Thymus (tissue), 11 donors: Measurements from ENCODE around the gene ENOPH1. TPM values are rescaled to one million over a fixed set of nuclear protein-coding genes. Genes with fewer than 3 reads are reported as not detected.
"Not testable (repeated sequence)": the region's sequence is repeated elsewhere in the genome, so short reads cannot be mapped to it uniquely, and the experiment has no call there.

Experiments
- DNase-seq, 9 donors: peaks; one replicate each; pipeline ENCODE4 v3.0.0-alpha.2; 2013; ENCODE audit warnings: low spot score in 9 of 9, low read depth in 6 of 9, missing footprints in 1 of 9
- H3K27ac ChIP-seq, 2 donors: one replicate each; pipeline ENCODE4 v1.5.1; 2013; ENCODE audit warnings: control low read depth in 1 of 2, low read depth in 1 of 2, low read length in 1 of 2, mild to moderate bottlenecking in 1 of 2, moderate library complexity in 1 of 2
- H3K27me3 ChIP-seq, 2 donors: one replicate each; pipeline ENCODE4 v1.5.1; 2013; ENCODE audit warnings: low read length in 1 of 2; ENCODE audit not compliant: control insufficient read depth in 2 of 2, insufficient read depth in 1 of 2
- H3K36me3 ChIP-seq, 2 donors: one replicate each; pipeline ENCODE4 v1.5.1; 2013; ENCODE audit warnings: low read length in 1 of 2, mild to moderate bottlenecking in 1 of 2, moderate library complexity in 1 of 2; ENCODE audit not compliant: control insufficient read depth in 2 of 2, insufficient read depth in 2 of 2
- H3K4me1 ChIP-seq, 2 donors: one replicate each; pipeline ENCODE4 v1.5.1; 2013; ENCODE audit warnings: low read length in 2 of 2; ENCODE audit not compliant: control insufficient read depth in 2 of 2, insufficient read depth in 2 of 2
- H3K4me3 ChIP-seq, 2 donors: one replicate each; pipeline ENCODE4 v1.5.1; 2013; ENCODE audit warnings: low read length in 2 of 2, control low read depth in 1 of 2, mild to moderate bottlenecking in 1 of 2
- H3K9me3 ChIP-seq, 2 donors: one replicate each; pipeline ENCODE4 v1.5.1; 2013; ENCODE audit warnings: low read length in 1 of 2, mild to moderate bottlenecking in 1 of 2; ENCODE audit not compliant: control insufficient read depth in 2 of 2, insufficient read depth in 1 of 2
- WGBS: extraction: QIAGEN DNeasy Blood & Tissue Kit; methylation state at CpG from one replicate; pipeline ENCODE4 v1.1.7; 2013; 5-methylcytosine and 5-hydroxymethylcytosine counted together
- polyA plus RNA-seq: library from polyadenylated mRNA; stranded (reverse); fragments of 200-250 nt; gene quantifications from one replicate; pipeline ENCODE4 v1.2.3, GENCODE V29; 2013
- total RNA-seq: library from RNA; stranded (reverse); fragments of 120-200 nt; gene quantifications from one replicate; pipeline ENCODE4 v1.2.4, GENCODE V29; 2013
- donor health status: healthy.

ENOPH1 gene
- total and polyA plus RNA-seq, 2 donors: 48.1 to 58.1 TPM

GRCh38 chr4:82390061-82390460, 40.3 kb upstream of the ENOPH1 start:
- WGBS: 89% methylated on average over 9 of the region's 9 CpGs
- H3K27me3 ChIP-seq, DNase-seq, H3K4me3 ChIP-seq, H3K9me3 ChIP-seq, H3K27ac ChIP-seq, H3K36me3 ChIP-seq, H3K4me1 ChIP-seq: not testable (repeated sequence)

GRCh38 chr4:82394896-82395295, 35.5 kb upstream of the ENOPH1 start:
- H3K27me3 ChIP-seq: no peaks in the 10 kb centered on the region
- no peaks in the 10 kb centered on the region for H3K36me3 ChIP-seq
- 99% methylated on average over 3 of the region's 3 CpGs for WGBS
- H3K27ac ChIP-seq: no peak overlapping the region
- H3K9me3 ChIP-seq: no peaks in the 10 kb centered on the region
- H3K4me3 ChIP-seq: no peak overlapping the region
- H3K4me1 ChIP-seq: no peaks in the 10 kb centered on the region
- DNase-seq: no peak

- WGBS: 96% methylated on average over 3 of the region's 3 CpGs
- H3K9me3 ChIP-seq: no peaks in the 10 kb centered on the region
- no peaks in the 10 kb centered on the region for H3K27me3 ChIP-seq
- H3K4me3 ChIP-seq: no peak overlapping the region
- no peak overlapping the region for H3K27ac ChIP-seq
- no peaks in the 10 kb centered on the region for H3K36me3 ChIP-seq
- H3K4me1 ChIP-seq: no peaks in the 10 kb centered on the region
- no peak for DNase-seq
Observed at GRCh38 chr4:82397527-82397926, 32.9 kb upstream of the ENOPH1 start.

- DNase-seq: no peak
- no peaks in the 10 kb centered on the region for H3K9me3 ChIP-seq
- WGBS: 93% methylated on average over 1 of the region's 1 CpG
- no peak overlapping the region for H3K27ac ChIP-seq
- no peak overlapping the region for H3K4me3 ChIP-seq
- no peaks in the 10 kb centered on the region for H3K36me3 ChIP-seq
- H3K27me3 ChIP-seq: no peaks in the 10 kb centered on the region
- no peaks in the 10 kb centered on the region for H3K4me1 ChIP-seq
Observed at GRCh38 chr4:82398263-82398662, 32.1 kb upstream of the ENOPH1 start.

GRCh38 chr4:82401600-82401999, 28.8 kb upstream of the ENOPH1 start:
- no peak overlapping the region for H3K27ac ChIP-seq
- 97% methylated on average over 7 of the region's 7 CpGs for WGBS
- H3K27me3 ChIP-seq: no peaks in the 10 kb centered on the region
- DNase-seq: no peak
- H3K36me3 ChIP-seq: no peaks in the 10 kb centered on the region
- no peaks in the 10 kb centered on the region for H3K9me3 ChIP-seq
- H3K4me3 ChIP-seq: no peak overlapping the region
- H3K4me1 ChIP-seq: no peaks in the 10 kb centered on the region

- no peak for DNase-seq
- WGBS: 96% methylated on average over 17 of the region's 17 CpGs
- no peak overlapping the region for H3K4me3 ChIP-seq
Observed at GRCh38 chr4:82402196-82402775, 28.1 kb upstream of the ENOPH1 start.

GRCh38 chr4:82403725-82404124, 26.7 kb upstream of the ENOPH1 start:
- DNase-seq: no peak
- no peaks in the 10 kb centered on the region for H3K4me1 ChIP-seq
- no peaks in the 10 kb centered on the region for H3K36me3 ChIP-seq
- H3K27ac ChIP-seq: no peak overlapping the region
- no peak overlapping the region for H3K4me3 ChIP-seq
- H3K9me3 ChIP-seq: no peaks in the 10 kb centered on the region
- 43% methylated on average over 1 of the region's 1 CpG for WGBS
- H3K27me3 ChIP-seq: no peaks in the 10 kb centered on the region

More at GRCh38 chr4:82402196-82402775, 28.1 kb upstream of the ENOPH1 start:
- Histone ChIP-seq H3K36me3 (no peaks in the 10 kb centered on the region), H3K4me1 (no peaks in the 10 kb centered on the region), H3K27me3 (no peaks in the 10 kb centered on the region), H3K27ac (no peak overlapping the region), H3K9me3 (no peaks in the 10 kb centered on the region)

- H3K9me3 ChIP-seq, H3K4me3 ChIP-seq, DNase-seq, H3K27me3 ChIP-seq, H3K27ac ChIP-seq, H3K4me1 ChIP-seq, H3K36me3 ChIP-seq: not testable (repeated sequence)
- WGBS: 96% methylated on average over 11 of the region's 11 CpGs
Observed at GRCh38 chr4:82415061-82415460, 15.3 kb upstream of the ENOPH1 start.

GRCh38 chr4:82415922-82416365, 14.4 kb upstream of the ENOPH1 start:
- 40% methylated on average over 12 of the region's 12 CpGs for WGBS
- Histone ChIP-seq H3K9me3 (peaks cover 0 to 2% of the 10 kb centered on the region in 2 donors), H3K27me3 (no peaks in the 10 kb centered on the region), H3K27ac (no peak overlapping the region), H3K4me1 (no peaks in the 10 kb centered on the region), H3K4me3 (no peak overlapping the region), H3K36me3 (no peaks in the 10 kb centered on the region)
- DNase-seq: peak in 1 of 9 donors; percentile 26
